Astrocyte (in vitro differentiated cells and primary cell): ENCODE results near the gene BAG3. TPM values are rescaled to one million over a fixed set of nuclear protein-coding genes. Genes with fewer than 3 reads are reported as not detected.

Source experiments
- DNase-seq: peaks from one replicate; pipeline ENCODE4 v3.0.0-alpha.2; 2010; ENCODE audit warnings: low read depth
- FAIRE-seq: peaks from 2 replicates; lab custom pipeline; 2011; peaks lifted over from hg19 to GRCh38; lab: Jason Lieb, UNC
- H2AFZ ChIP-seq: 2 replicates; pipeline ENCODE4 v1.6.0; 2012; ENCODE audit warnings: low read depth, low read length, inconsistent platforms
- H3K27ac ChIP-seq: 2 replicates; pipeline ENCODE4 v1.5.1; 2011; ENCODE audit warnings: low read depth, low read length, inconsistent platforms
- H3K27me3 ChIP-seq: 2 replicates; pipeline ENCODE4 v1.6.0; 2011; ENCODE audit warnings: low read length, inconsistent platforms; ENCODE audit not compliant: insufficient read depth
- H3K36me3 ChIP-seq: 2 replicates; pipeline ENCODE4 v1.5.1; 2011; ENCODE audit warnings: low read length, inconsistent platforms; ENCODE audit not compliant: insufficient read depth
- H3K4me1 ChIP-seq: 2 replicates; pipeline ENCODE4 v1.5.1; 2011; ENCODE audit warnings: low read length, inconsistent platforms; ENCODE audit not compliant: insufficient read depth
- H3K4me2 ChIP-seq: 2 replicates; pipeline ENCODE4 v1.6.0; 2012; ENCODE audit warnings: low read length, inconsistent platforms
- H3K4me3 ChIP-seq: 2 replicates; pipeline ENCODE4 v1.5.1; 2011; ENCODE audit warnings: low read depth, mild to moderate bottlenecking, low read length, inconsistent platforms; ENCODE audit not compliant: insufficient read depth
- H3K79me2 ChIP-seq: 2 replicates; pipeline ENCODE4 v1.6.0; 2012; ENCODE audit warnings: mild to moderate bottlenecking, low read length, inconsistent platforms; ENCODE audit not compliant: insufficient read depth
- H3K9ac ChIP-seq: 2 replicates; pipeline ENCODE4 v1.6.0; 2012; ENCODE audit warnings: mild to moderate bottlenecking, low read length, inconsistent platforms
- H3K9me3 ChIP-seq: 2 replicates; pipeline ENCODE4 v1.5.1; 2012; ENCODE audit warnings: low read depth, mild to moderate bottlenecking, low read length, inconsistent platforms; ENCODE audit not compliant: insufficient read depth
- H4K20me1 ChIP-seq: 2 replicates; pipeline ENCODE4 v1.6.0; 2012; ENCODE audit warnings: low read length, inconsistent platforms; ENCODE audit not compliant: insufficient read depth
- H3K27ac Mint-ChIP-seq: one replicate; pipeline ENCODE4 v1.8.0; 2021; ENCODE audit warnings: mild to moderate bottlenecking, mixed read lengths; ENCODE audit not compliant: unreplicated experiment
- H3K27me3 Mint-ChIP-seq: one replicate; pipeline ENCODE4 v1.8.0; 2021; ENCODE audit warnings: low read depth, mixed read lengths; ENCODE audit not compliant: unreplicated experiment
- H3K36me3 Mint-ChIP-seq: one replicate; pipeline ENCODE4 v1.8.0; 2021; ENCODE audit warnings: low read depth, mixed read lengths; ENCODE audit not compliant: unreplicated experiment
- H3K4me1 Mint-ChIP-seq: one replicate; pipeline ENCODE4 v1.8.0; 2021; ENCODE audit warnings: low read depth, mixed read lengths; ENCODE audit not compliant: unreplicated experiment
- H3K4me3 Mint-ChIP-seq: one replicate; pipeline ENCODE4 v1.8.0; 2021; ENCODE audit warnings: mild to moderate bottlenecking, moderate library complexity, mixed read lengths; ENCODE audit not compliant: unreplicated experiment
- H3K9me3 Mint-ChIP-seq: one replicate; pipeline ENCODE4 v1.8.0; 2021; ENCODE audit warnings: mild to moderate bottlenecking, mixed read lengths; ENCODE audit not compliant: unreplicated experiment
- CTCF ChIP-seq: IDR thresholded peaks from 2 replicates; pipeline ENCODE4 v1.5.1; 2011; ENCODE audit warnings: low read depth, mild to moderate bottlenecking, inconsistent platforms, low read length, moderate library complexity; ENCODE audit not compliant: insufficient read depth
- EZH2 ChIP-seq: IDR thresholded peaks from 2 replicates; pipeline ENCODE4 v1.6.1; 2012; ENCODE audit warnings: mild to moderate bottlenecking, low read length, inconsistent platforms; ENCODE audit not compliant: insufficient read depth
- total RNA-seq: library from RNA; stranded (reverse); gene quantifications from 2 replicates; pipeline ENCODE4 v1.2.1, GENCODE V29; 2021

BAG3 gene
- total RNA-seq, 1 donor from 2014 or later = 71.6 TPM

GRCh38 chr10:119611433-119611832, 39.7 kb upstream of the BAG3 start:
- no peaks in the 10 kb centered on the region for H3K4me1 Mint-ChIP-seq
- H3K4me3 Mint-ChIP-seq = no peak overlapping the region
- H3K27me3 Mint-ChIP-seq = peaks cover 7% of the 10 kb centered on the region
- Histone ChIP-seq H3K36me3 (no peaks in the 10 kb centered on the region), H3K79me2 (no peaks in the 10 kb centered on the region), H3K4me2 (no peak overlapping the region), H3K27ac (no peak overlapping the region), H2AFZ (no peak overlapping the region), H3K27me3 (no peaks in the 10 kb centered on the region), H4K20me1 (no peaks in the 10 kb centered on the region), H3K9ac (no peak overlapping the region), H3K4me1 (no peaks in the 10 kb centered on the region), H3K9me3 (no peaks in the 10 kb centered on the region), H3K4me3 (no peak overlapping the region)
- TF ChIP-seq EZH2 (no peak), CTCF (no peak)
- H3K36me3 Mint-ChIP-seq = no peaks in the 10 kb centered on the region
- H3K9me3 Mint-ChIP-seq = no peaks in the 10 kb centered on the region
- FAIRE-seq = no peak
- no peak overlapping the region for H3K27ac Mint-ChIP-seq
- no peak for DNase-seq

DNA sequence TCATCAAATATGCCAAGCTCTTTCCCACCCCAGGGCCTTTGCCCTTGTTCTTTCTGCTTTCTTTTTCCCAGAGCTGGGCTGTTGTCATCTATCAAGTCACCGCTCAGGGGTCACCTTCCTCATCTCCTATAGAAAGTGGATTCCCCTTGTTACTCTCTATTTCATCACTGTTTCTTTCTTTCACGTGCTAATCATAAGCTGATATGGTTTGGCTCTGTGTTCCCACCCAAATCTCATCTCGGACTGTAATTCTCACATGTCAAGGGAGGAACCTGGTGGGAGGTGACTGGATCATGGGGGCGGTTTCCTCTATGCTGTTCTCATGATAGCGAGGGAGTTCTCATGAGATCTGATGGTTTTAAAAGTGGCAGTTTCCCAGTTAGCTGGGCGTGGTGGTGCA, 37.4 kb upstream of the BAG3 start:
- H3K4me3 ChIP-seq = no peak overlapping the region
- no peaks in the 10 kb centered on the region for H3K36me3 ChIP-seq
- TF ChIP-seq EZH2 (no peak), CTCF (no peak)
- no peaks in the 10 kb centered on the region for H4K20me1 ChIP-seq
- no peak overlapping the region for H3K27ac ChIP-seq
- no peaks in the 10 kb centered on the region for H3K9me3 ChIP-seq
- Mint-ChIP-seq H3K4me3 (no peak overlapping the region), H3K4me1 (no peaks in the 10 kb centered on the region), H3K27me3 (peaks cover 9% of the 10 kb centered on the region), H3K27ac (no peak overlapping the region), H3K36me3 (no peaks in the 10 kb centered on the region), H3K9me3 (peaks cover 2% of the 10 kb centered on the region)
- no peak overlapping the region for H2AFZ ChIP-seq
- no peak for FAIRE-seq
- no peaks in the 10 kb centered on the region for H3K27me3 ChIP-seq
- H3K79me2 ChIP-seq = no peaks in the 10 kb centered on the region
- DNase-seq = no peak
- no peak overlapping the region for H3K4me2 ChIP-seq
- no peak overlapping the region for H3K9ac ChIP-seq
- H3K4me1 ChIP-seq = no peaks in the 10 kb centered on the region

DNA sequence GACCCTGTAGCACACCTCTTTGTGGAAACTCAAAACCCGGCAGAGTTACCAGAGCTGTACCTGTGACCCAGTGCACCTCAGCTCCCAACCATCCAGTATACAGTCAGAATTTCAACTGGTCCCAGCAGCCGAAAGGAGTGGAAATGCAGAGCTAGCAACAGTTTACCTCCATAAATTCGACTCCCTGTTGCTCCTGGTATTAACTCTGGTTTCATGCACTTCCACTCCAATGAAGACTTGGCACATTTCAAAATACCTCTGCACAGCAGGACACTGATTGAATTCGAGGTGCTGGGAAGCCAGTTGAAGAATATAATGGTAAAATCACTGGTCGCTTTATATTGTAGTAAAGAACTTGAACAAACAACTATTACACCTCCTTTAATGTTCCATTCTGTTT, 36.5 kb upstream of the BAG3 start:
- Mint-ChIP-seq H3K36me3 (no peaks in the 10 kb centered on the region), H3K9me3 (peaks cover 2% of the 10 kb centered on the region), H3K4me1 (no peaks in the 10 kb centered on the region), H3K4me3 (no peak overlapping the region), H3K27me3 (peaks cover 6% of the 10 kb centered on the region), H3K27ac (no peak overlapping the region)
- no peak overlapping the region for H3K9ac ChIP-seq
- FAIRE-seq (no peak), DNase-seq (no peak)
- H3K27ac ChIP-seq = no peak overlapping the region
- no peaks in the 10 kb centered on the region for H3K36me3 ChIP-seq
- H2AFZ ChIP-seq = no peak overlapping the region
- no peaks in the 10 kb centered on the region for H3K9me3 ChIP-seq
- no peaks in the 10 kb centered on the region for H4K20me1 ChIP-seq
- TF ChIP-seq EZH2 (no peak), CTCF (no peak)
- H3K4me1 ChIP-seq = no peaks in the 10 kb centered on the region
- no peak overlapping the region for H3K4me2 ChIP-seq
- H3K4me3 ChIP-seq = no peak overlapping the region
- H3K79me2 ChIP-seq = no peaks in the 10 kb centered on the region
- no peaks in the 10 kb centered on the region for H3K27me3 ChIP-seq
